Measurements from ENCODE around the gene SLC39A7. TPM values are rescaled to one million over a fixed set of nuclear protein-coding genes. Genes with fewer than 3 reads are reported as not detected.

Gene SLC39A7
- total RNA-seq, 1 experiment from 2014 or later = 94.5 TPM

GRCh38 chr6:33248932-33249731 lies 48.5 kb downstream of the SLC39A7 start:
- in situ Hi-C loops (cut with HindIII; ENCODE audit: low pct_unique_long_range_greater_than_20kb, low sequenced_read_pairs) = no loop called here
- DNase-seq (ENCODE audit: low read depth, low spot score) = peak; percentile 99

GRCh38 chr6:33249732-33250630 lies 49.3 kb downstream of the SLC39A7 start:
- in situ Hi-C loops (cut with HindIII; ENCODE audit: low pct_unique_long_range_greater_than_20kb, low sequenced_read_pairs) = no loop called here
- DNase-seq (ENCODE audit: low read depth, low spot score) = no peak

GRCh38 chr6:33250731-33251130 lies 50.1 kb downstream of the SLC39A7 start:
- DNase-seq (ENCODE audit: low read depth, low spot score) = no peak
- in situ Hi-C loops (cut with HindIII; ENCODE audit: low pct_unique_long_range_greater_than_20kb, low sequenced_read_pairs) = no loop called here

- DNase-seq (ENCODE audit: low read depth, low spot score) = no peak
- in situ Hi-C loops (cut with HindIII; ENCODE audit: low pct_unique_long_range_greater_than_20kb, low sequenced_read_pairs) = no loop called here
These were observed 50.8 kb downstream of the SLC39A7 start for GRCh38 chr6:33251395-33252012.

GRCh38 chr6:33252759-33253158 lies 52.1 kb downstream of the SLC39A7 start:
- in situ Hi-C loops (cut with HindIII; ENCODE audit: low pct_unique_long_range_greater_than_20kb, low sequenced_read_pairs) = no loop called here
- DNase-seq (ENCODE audit: low read depth, low spot score) = no peak

Small RNAs within 50 kb of the gene (small RNA-seq; reads per million reads assigned to genes)
- gene MIR219A1 = 0.04 to 0.57 reads per million in 2 experiments
- 0 to 2.3 reads per million in 2 experiments for gene RNY4P10

Other genes with a start within 250 kb of the SLC39A7 start
- 34.0 and 35.3 TPM in 2 replicates for gene HLA-DMA, start 247.8 kb upstream of the SLC39A7 start, total RNA-seq (2014; rRNA removed; shearing (Covaris generic))
- 96.2 and 107 TPM in 2 replicates for gene BRD2, start 232.3 kb upstream of the SLC39A7 start, total RNA-seq (2014; rRNA removed; shearing (Covaris generic))
- gene HLA-DOA, start 191.3 kb upstream of the SLC39A7 start, total RNA-seq (2014; rRNA removed; shearing (Covaris generic)) = 0.13 and 0.16 TPM in 2 replicates
- 7.1 and 8.7 TPM in 2 replicates for gene HLA-DPA1, start 127.2 kb upstream of the SLC39A7 start, total RNA-seq (2014; rRNA removed; shearing (Covaris generic))
- gene HLA-DPB1, start 124.9 kb upstream of the SLC39A7 start, total RNA-seq (2014; rRNA removed; shearing (Covaris generic)) = 1.7 and 3.5 TPM in 2 replicates
- gene COL11A2, start 8.4 kb upstream of the SLC39A7 start, total RNA-seq (2014; rRNA removed; shearing (Covaris generic)) = 0.42 and 0.98 TPM in 2 replicates
- gene RXRB, start 202 bp upstream of the SLC39A7 start, total RNA-seq (2014; rRNA removed; shearing (Covaris generic)) = 16.5 and 17.0 TPM in 2 replicates
- gene HSD17B8, start 3.8 kb downstream of the SLC39A7 start, total RNA-seq (2014; rRNA removed; shearing (Covaris generic)) = 6.5 and 8.0 TPM in 2 replicates
- gene RING1, start 7.6 kb downstream of the SLC39A7 start, total RNA-seq (2014; rRNA removed; shearing (Covaris generic)) = 22.5 and 25.8 TPM in 2 replicates
- gene VPS52, start 71.0 kb downstream of the SLC39A7 start, total RNA-seq (2014; rRNA removed; shearing (Covaris generic)) = 27.1 and 28.5 TPM in 2 replicates
- 4,185 and 4,422 TPM in 2 replicates for gene RPS18, start 71.2 kb downstream of the SLC39A7 start, total RNA-seq (2014; rRNA removed; shearing (Covaris generic))
- 0.83 and 1.0 TPM in 2 replicates for gene B3GALT4, start 76.3 kb downstream of the SLC39A7 start, total RNA-seq (2014; rRNA removed; shearing (Covaris generic))
- 85.9 and 93.6 TPM in 2 replicates for gene WDR46, start 88.4 kb downstream of the SLC39A7 start, total RNA-seq (2014; rRNA removed; shearing (Covaris generic))
- 128 and 143 TPM in 2 replicates for gene PFDN6, start 88.7 kb downstream of the SLC39A7 start, total RNA-seq (2014; rRNA removed; shearing (Covaris generic))
- 11.9 and 14.6 TPM in 2 replicates for gene RGL2, start 98.1 kb downstream of the SLC39A7 start, total RNA-seq (2014; rRNA removed; shearing (Covaris generic))
- gene TAPBP, start 113.2 kb downstream of the SLC39A7 start, total RNA-seq (2014; rRNA removed; shearing (Covaris generic)) = 45.5 and 55.4 TPM in 2 replicates
- 7.6 and 9.2 TPM in 2 replicates for gene ZBTB22, start 116.9 kb downstream of the SLC39A7 start, total RNA-seq (2014; rRNA removed; shearing (Covaris generic))
- gene DAXX, start 122.1 kb downstream of the SLC39A7 start, total RNA-seq (2014; rRNA removed; shearing (Covaris generic)) = 29.0 and 33.5 TPM in 2 replicates
- gene KIFC1, start 191.0 kb downstream of the SLC39A7 start, total RNA-seq (2014; rRNA removed; shearing (Covaris generic)) = 21.8 and 23.9 TPM in 2 replicates
- gene PHF1, start 210.1 kb downstream of the SLC39A7 start, total RNA-seq (2014; rRNA removed; shearing (Covaris generic)) = 19.8 and 20.6 TPM in 2 replicates
- gene CUTA, start 217.2 kb downstream of the SLC39A7 start, total RNA-seq (2014; rRNA removed; shearing (Covaris generic)) = 129 and 130 TPM in 2 replicates
- 0.64 and 0.85 TPM in 2 replicates for gene SYNGAP1, start 219.2 kb downstream of the SLC39A7 start, total RNA-seq (2014; rRNA removed; shearing (Covaris generic))

Data from SK-MEL-5 (cell line).